ENCODE measurements around the gene ANTXRL.

DNA sequence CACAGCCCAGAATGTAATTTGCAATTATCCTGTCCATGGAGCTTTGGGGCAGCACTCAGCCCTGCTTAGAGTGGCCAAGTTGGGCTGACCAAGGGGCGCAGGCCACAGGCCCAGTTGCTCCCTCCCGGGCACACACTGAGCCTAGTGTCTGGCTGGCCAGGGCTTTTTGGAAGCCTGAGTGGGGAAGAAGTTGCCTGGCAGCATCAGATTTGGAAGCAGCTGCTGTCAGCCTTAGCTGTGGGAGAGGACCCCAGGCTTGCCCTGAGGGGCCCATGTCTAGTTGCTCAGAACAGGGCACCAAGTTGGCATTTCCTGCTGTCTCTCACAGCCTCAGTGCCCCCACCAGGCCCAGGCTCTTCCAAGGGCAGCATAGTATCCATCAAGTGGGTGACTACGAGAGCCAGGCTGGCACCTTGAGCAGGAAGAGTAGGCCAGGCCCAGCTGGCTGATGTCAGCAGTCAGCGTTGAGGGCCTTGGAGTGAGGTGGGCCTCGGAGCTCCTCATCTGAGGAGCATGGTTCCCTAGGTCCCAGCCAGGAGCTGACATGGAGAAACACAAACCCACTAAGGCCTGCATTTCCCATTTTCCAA is 14.4 kb downstream of the ANTXRL start:
- TF ChIP-seq CTCF (IDR thresholded peaks at IDR 0.05 in 8 of 11, conservative IDR thresholded peaks at IDR 0.05 in 3 of 11) (no peak), POLR2AphosphoS5 (IDR thresholded peaks at IDR 0.05) (no peak)

Measured in spleen (tissue), 7 donors.